Cardiac muscle cell (in vitro differentiated cells and primary cell): Measurements from ENCODE around the gene SPO11. TPM values are rescaled to one million over a fixed set of nuclear protein-coding genes. Genes with fewer than 3 reads are reported as not detected.

Experiments
- DNase-seq, 2 donors: peaks; one replicate each; pipeline versions ENCODE4 v3.0.0 to v3.0.0-alpha.2; 2010 to 2017; ENCODE audit warnings: low read depth in 1 of 2, low spot score in 1 of 2
- H3K27ac ChIP-seq: fragments of 200-600 bp; sonication (generic); 2 replicates; pipeline ENCODE4 v1.5.1; 2016
- H3K27me3 ChIP-seq: fragments of 200-600 bp; sonication (generic); 2 replicates; pipeline ENCODE4 v1.6.0; 2016; ENCODE audit warnings: control low read depth
- H3K36me3 ChIP-seq: fragments of 200-600 bp; sonication (generic); 2 replicates; pipeline ENCODE4 v1.5.1; 2016; ENCODE audit warnings: control low read depth
- H3K4me1 ChIP-seq: fragments of 200-600 bp; sonication (generic); 2 replicates; pipeline ENCODE4 v1.8.1; 2017; ENCODE audit warnings: low read depth, mild to moderate bottlenecking, mixed run types
- H3K4me3 ChIP-seq: fragments of 200-600 bp; sonication (generic); 2 replicates; pipeline ENCODE4 v1.5.1; 2016; ENCODE audit warnings: mild to moderate bottlenecking
- H3K9me3 ChIP-seq: fragments of 200-600 bp; sonication (generic); 2 replicates; pipeline ENCODE4 v1.5.1; 2017; ENCODE audit warnings: low read depth, mild to moderate bottlenecking, control low read depth
- polyA plus RNA-seq: library from polyadenylated mRNA; unstranded; fragments of >200 nt; fragmentation: Nextera tagmentation; extraction: Ambion mirVana; gene quantifications from 2 replicates; pipeline ENCODE4 v1.2.1, GENCODE V29; 2016
- total RNA-seq: library from RNA; depleted of rRNA; stranded (reverse); fragments of >200 nt; gene quantifications from 2 replicates; pipeline ENCODE4 v1.2.3, GENCODE V29; 2016
- TF ChIP-seq, protein P1 (sequence below): IDR thresholded peaks from 2 replicates; pipeline ENCODE4 v1.5.1; 2012; ENCODE audit warnings: low read depth, mild to moderate bottlenecking, low read length

The SPO11 gene
- total and polyA plus RNA-seq, 2 experiments from 2014 or later, result not detected

DNA sequence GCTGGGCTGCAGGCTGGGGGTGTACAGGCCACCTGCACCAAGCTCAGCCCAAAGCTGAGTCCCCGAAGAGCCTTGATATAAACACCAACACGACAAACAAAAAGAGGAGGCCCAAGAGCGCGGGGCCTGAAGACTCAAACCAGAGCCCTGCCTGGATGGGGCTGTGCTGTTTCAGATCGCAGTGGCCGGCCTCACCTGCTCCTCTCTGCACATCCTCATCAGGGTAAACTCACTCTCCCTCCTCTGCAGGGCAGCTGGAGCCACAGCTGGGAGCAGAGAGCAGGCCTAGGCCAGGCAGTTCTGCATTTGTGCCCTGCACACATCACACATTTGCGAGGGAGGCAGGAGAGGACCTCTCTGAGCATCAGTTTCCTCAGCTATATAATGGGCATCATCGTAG is 57.9 kb downstream of the SPO11 start:
- H3K27ac ChIP-seq, result no peak overlapping the region
- no peaks in the 10 kb centered on the region for H3K9me3 ChIP-seq
- no peaks in the 10 kb centered on the region for H3K27me3 ChIP-seq
- peaks cover 16% of the 10 kb centered on the region for H3K4me1 ChIP-seq
- DNase-seq, result no peak
- no peak overlapping the region for H3K4me3 ChIP-seq
- H3K36me3 ChIP-seq, result no peaks in the 10 kb centered on the region
- TF ChIP-seq, protein P1, sequence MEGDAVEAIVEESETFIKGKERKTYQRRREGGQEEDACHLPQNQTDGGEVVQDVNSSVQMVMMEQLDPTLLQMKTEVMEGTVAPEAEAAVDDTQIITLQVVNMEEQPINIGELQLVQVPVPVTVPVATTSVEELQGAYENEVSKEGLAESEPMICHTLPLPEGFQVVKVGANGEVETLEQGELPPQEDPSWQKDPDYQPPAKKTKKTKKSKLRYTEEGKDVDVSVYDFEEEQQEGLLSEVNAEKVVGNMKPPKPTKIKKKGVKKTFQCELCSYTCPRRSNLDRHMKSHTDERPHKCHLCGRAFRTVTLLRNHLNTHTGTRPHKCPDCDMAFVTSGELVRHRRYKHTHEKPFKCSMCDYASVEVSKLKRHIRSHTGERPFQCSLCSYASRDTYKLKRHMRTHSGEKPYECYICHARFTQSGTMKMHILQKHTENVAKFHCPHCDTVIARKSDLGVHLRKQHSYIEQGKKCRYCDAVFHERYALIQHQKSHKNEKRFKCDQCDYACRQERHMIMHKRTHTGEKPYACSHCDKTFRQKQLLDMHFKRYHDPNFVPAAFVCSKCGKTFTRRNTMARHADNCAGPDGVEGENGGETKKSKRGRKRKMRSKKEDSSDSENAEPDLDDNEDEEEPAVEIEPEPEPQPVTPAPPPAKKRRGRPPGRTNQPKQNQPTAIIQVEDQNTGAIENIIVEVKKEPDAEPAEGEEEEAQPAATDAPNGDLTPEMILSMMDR, result no peak

DNA sequence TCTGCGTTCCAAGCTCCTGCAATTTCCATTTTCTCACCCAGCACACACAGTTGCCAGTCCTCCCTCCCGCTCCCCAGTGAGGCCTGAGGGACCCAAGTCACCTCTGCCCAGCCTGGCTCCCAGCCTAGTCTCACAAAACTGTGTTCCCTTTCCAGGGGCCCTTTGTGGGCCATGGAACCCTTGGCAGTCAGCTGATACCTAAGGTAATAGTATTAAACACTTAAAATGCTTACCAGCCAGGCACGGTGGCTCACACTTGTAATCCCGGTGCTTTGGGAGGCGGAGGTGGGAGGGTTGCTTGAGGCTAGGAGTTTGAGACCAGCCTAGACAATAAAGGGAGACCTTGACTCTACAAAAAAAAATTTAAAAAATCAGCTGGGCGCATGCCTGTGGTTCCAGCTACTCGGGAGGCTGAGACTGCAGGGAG is 58.4 kb downstream of the SPO11 start:
- Histone ChIP-seq H3K27me3 (no peaks in the 10 kb centered on the region), H3K4me1 (peaks cover 16% of the 10 kb centered on the region), H3K36me3 (peaks cover 1% of the 10 kb centered on the region), H3K4me3 (no peak overlapping the region), H3K27ac (no peak overlapping the region), H3K9me3 (no peaks in the 10 kb centered on the region)
- no peak for DNase-seq
- TF ChIP-seq, protein P1, result no peak

DNA sequence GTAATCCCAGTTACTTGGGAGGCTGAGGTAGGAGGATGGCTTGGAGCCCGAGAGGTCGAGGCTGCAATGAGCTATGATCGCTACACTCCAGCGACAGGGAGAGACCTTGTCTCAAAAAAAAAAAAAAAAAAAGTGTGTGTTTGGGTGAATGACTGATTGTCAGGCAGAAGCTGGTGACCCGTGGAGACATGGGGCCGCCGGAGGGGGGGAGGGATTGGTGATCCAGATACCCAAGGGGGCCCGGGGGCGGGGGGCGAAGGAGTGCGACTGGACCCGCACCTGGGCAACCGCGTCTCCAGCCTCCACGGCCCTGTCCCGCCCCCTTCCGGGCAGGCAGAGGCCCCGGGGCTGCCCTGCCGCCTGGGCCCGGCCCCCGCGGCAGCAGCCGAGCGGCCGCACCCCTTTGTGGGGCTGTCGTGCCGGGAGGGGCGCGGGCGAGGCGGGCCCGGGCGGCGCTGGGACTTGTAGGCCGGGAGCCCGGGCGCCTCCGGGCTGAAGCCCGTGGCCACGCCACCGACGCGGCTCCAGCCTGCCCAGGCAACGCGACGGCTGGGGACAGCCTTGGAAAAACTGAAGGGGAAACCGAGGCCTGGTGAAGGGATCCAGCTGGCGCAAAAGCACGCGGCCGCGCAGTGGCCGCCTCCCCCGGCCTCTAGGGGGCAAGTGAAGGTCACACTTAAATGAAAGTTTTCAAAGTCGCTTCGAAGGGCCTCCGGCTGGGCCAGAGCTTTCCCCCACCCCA is 59.5 kb downstream of the SPO11 start:
- Histone ChIP-seq H3K27me3 (no peaks in the 10 kb centered on the region), H3K36me3 (peaks cover 9% of the 10 kb centered on the region), H3K4me3 (no peak overlapping the region), H3K4me1 (peaks cover 19% of the 10 kb centered on the region), H3K27ac (peak overlapping the region; percentile 75), H3K9me3 (no peaks in the 10 kb centered on the region)
- DNase-seq, result peak; percentile 81 to 84
- TF ChIP-seq, protein P1, result peak; percentile 30

DNA sequence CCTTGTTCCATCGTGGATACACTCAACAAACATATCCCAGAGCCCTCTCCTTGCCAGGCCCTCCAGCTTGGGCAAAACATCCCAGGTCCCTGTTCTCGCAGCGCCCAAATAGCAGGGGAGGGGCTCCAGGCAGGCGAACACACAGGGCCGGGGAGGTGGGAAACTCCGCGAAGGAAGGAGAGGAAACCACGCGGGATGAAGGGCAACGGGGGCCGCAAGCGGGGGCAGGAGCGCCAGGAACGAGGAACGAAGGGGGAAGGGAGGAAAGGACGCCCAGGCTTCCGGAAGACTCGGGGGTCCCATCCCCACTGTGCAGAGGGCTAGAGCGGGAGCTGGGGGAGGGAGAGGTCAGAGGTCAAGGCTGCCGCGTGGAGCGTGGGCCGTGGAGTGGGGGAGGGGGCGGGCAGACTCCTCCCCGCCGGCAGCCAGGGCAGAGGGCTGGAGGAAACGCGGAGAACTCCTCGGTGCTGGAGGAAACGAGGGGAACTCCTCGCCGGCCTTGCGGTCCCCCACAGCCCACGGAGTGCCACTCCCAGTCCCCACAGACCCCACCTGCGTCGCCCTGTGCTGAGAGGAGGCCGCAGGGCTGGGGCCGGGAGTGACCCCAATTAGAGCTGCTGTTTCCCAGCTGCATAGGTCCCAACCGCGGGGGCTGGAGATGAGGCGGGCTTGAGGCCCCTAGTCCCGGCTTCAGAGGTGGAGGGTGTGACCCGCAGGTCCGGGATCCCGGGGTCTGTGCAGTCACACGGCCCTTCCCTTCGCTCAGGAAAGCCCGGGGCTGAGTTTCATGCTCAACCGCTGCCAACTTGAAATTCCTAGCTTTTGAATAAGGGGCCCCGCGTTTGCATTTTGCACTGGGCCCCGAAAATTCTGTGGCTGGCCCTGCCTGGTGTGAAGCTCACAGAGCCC is 60.3 kb downstream of the SPO11 start:
- Histone ChIP-seq H3K4me3 (no peak overlapping the region), H3K4me1 (peaks cover 27% of the 10 kb centered on the region), H3K27me3 (no peaks in the 10 kb centered on the region), H3K27ac (peak overlapping the region; percentile 75), H3K36me3 (peaks cover 17% of the 10 kb centered on the region), H3K9me3 (no peaks in the 10 kb centered on the region)
- no peak for DNase-seq
- TF ChIP-seq, protein P1, result no peak

DNA sequence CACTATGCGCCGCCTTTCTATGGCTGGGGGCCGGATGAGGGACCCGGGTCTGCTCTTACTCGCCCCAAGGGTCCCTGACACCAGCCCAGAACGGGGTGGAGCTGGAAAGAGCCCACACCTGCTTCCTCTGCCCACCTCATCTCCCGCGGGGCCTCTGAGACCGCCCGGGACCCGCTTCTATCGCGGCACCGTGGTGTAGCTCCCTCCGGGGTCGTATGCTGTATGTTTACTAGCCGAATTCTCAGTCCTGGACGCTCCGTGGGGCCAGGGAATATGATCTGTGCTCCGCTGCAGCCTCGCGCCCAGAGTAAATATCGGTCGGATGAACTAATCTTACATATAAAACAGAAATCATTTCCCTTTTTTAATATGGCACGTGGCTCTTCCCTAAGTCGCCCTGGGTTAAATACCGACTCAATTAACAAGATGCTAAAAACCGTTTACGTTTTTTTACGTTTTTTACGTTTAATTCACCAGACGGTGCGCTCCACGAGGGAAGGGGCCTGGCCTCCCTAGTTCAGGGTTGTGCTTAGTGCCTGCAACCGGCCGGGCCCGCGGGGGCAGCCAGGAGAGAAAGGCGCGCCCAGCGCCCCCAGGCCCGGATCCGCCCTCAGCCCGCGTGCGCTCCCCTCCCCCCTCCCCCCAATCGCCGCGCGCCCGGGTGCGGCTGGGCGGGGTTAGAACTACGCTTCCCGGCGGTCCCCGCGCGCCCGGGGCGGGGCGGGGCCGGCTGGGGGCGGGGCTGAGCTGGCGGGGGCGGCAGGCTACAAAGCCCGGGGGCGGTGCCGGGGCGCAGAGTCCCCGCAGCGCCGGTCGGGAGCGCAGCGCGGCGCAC is 61.2 kb downstream of the SPO11 start, which contains the start of gene RBM38:
Gene RBM38, plus strand, starts transcription at position 793 of the 835 bp plus-strand sequence. CDS start 186 bp downstream, outside the sequence.
- Histone ChIP-seq H3K4me3 (peak within 1 kb of the TSS; percentile 100), H3K9me3 (no peaks in the 10 kb centered on the region), H3K4me1 (peaks cover 36% of the 10 kb centered on the region), H3K36me3 (peaks cover 25% of the 10 kb centered on the region), H3K27ac (peak within 1 kb of the TSS; percentile 93), H3K27me3 (no peaks in the 10 kb centered on the region)
- peak; percentile 71 to 89 for DNase-seq
- TF ChIP-seq, protein P1, result no peak
